GM23338 (cell line): ENCODE results near the gene DOCK4. TPM values are rescaled to one million over a fixed set of nuclear protein-coding genes. Genes with fewer than 3 reads are reported as not detected.
A peak's percentile ranks its signal among the peaks of the same experiment; 100 is the strongest.

Experiments used
- ATAC-seq: fragments of 200-7000 bp; cut with Tn5 transposase; 3 replicates; pipeline ENCODE4 v1.9.1; 2020
- DNase-seq: peaks from one replicate; pipeline ENCODE4 v3.0.0-alpha.2; 2015; ENCODE audit warnings: low spot score
- H2AFZ ChIP-seq: fragments of 200-600 bp; sonication (generic); 2 replicates; pipeline ENCODE4 v1.8.0; 2016; ENCODE audit warnings: antibody characterized with exemption, mild to moderate bottlenecking, moderate library complexity
- H3F3A ChIP-seq: fragments of 200-600 bp; sonication (generic); replicated peaks from 2 replicates; pipeline ENCODE4 v1.8.0; 2017; ENCODE audit warnings: antibody characterized with exemption, mixed run types, low read depth
- H3K27ac ChIP-seq: fragments of 200-600 bp; sonication (generic); 2 replicates; pipeline ENCODE4 v1.6.1; 2016; ENCODE audit warnings: low read depth
- H3K27me3 ChIP-seq: fragments of 200-600 bp; sonication (generic); 2 replicates; pipeline ENCODE4 v1.8.0; 2016; ENCODE audit warnings: mild to moderate bottlenecking, mixed run types, moderate library complexity; ENCODE audit not compliant: insufficient read depth
- H3K36me3 ChIP-seq: fragments of 200-600 bp; sonication (generic); 2 replicates; pipeline ENCODE4 v1.8.0; 2016; ENCODE audit warnings: mild to moderate bottlenecking; ENCODE audit not compliant: insufficient read depth
- H3K4me1 ChIP-seq: fragments of 200-600 bp; sonication (generic); 2 replicates; pipeline ENCODE4 v1.8.0; 2016; ENCODE audit warnings: mild to moderate bottlenecking, moderate library complexity; ENCODE audit not compliant: insufficient read depth
- H3K4me2 ChIP-seq: fragments of 200-600 bp; sonication (generic); 2 replicates; pipeline ENCODE4 v1.7.1; 2017; ENCODE audit warnings: mixed run types
- H3K4me3 ChIP-seq: fragments of 200-600 bp; sonication (generic); 2 replicates; pipeline ENCODE4 v1.6.1; 2016; ENCODE audit warnings: mixed run types
- H3K79me2 ChIP-seq: fragments of 200-600 bp; sonication (generic); replicated peaks from 2 replicates; pipeline ENCODE4 v1.8.0; 2017; ENCODE audit warnings: mild to moderate bottlenecking; ENCODE audit not compliant: insufficient read depth
- H3K9me2 ChIP-seq: fragments of 200-600 bp; sonication (generic); 2 replicates; pipeline ENCODE4 v1.8.0; 2017; ENCODE audit not compliant: insufficient read depth
- H4K20me1 ChIP-seq: fragments of 200-600 bp; sonication (generic); replicated peaks from 2 replicates; pipeline ENCODE4 v1.8.0; 2017; ENCODE audit warnings: mild to moderate bottlenecking; ENCODE audit not compliant: insufficient read depth
- H3K27ac Mint-ChIP-seq: 2 replicates; pipeline ENCODE4 v1.8.0; 2020; ENCODE audit warnings: inconsistent platforms, mild to moderate bottlenecking, moderate library complexity, mixed read lengths
- H3K27me3 Mint-ChIP-seq: 3 replicates; pipeline ENCODE4 v1.8.0; 2022; ENCODE audit warnings: low read depth, mild to moderate bottlenecking, moderate library complexity, mixed read lengths, inconsistent platforms; ENCODE audit not compliant: insufficient read depth, poor library complexity
- H3K36me3 Mint-ChIP-seq: 3 replicates; pipeline ENCODE4 v1.8.0; 2021; ENCODE audit warnings: low read depth, mild to moderate bottlenecking, inconsistent platforms, moderate library complexity, mixed read lengths
- H3K4me1 Mint-ChIP-seq: 3 replicates; pipeline ENCODE4 v1.8.0; 2020; ENCODE audit warnings: mild to moderate bottlenecking, inconsistent platforms, mixed read lengths
- H3K4me3 Mint-ChIP-seq: 3 replicates; pipeline ENCODE4 v1.8.0; 2021; ENCODE audit warnings: moderate library complexity, mild to moderate bottlenecking, inconsistent platforms, mixed read lengths
- H3K9me3 Mint-ChIP-seq: 3 replicates; pipeline ENCODE4 v1.8.0; 2020; ENCODE audit warnings: moderate library complexity, mild to moderate bottlenecking, inconsistent platforms, mixed read lengths
- CREB1 ChIP-seq: fragments of 250-450 bp; sonication (Bioruptor Pico); IDR thresholded peaks from 2 replicates; pipeline ENCODE4 v1.5.0; 2020; ENCODE audit warnings: low read depth, mild to moderate bottlenecking, moderate library complexity
- ETS1 ChIP-seq: IDR thresholded peaks from 2 replicates; pipeline ENCODE4 v1.6.1; 2016; ENCODE audit warnings: antibody characterized with exemption
- EZH2 ChIP-seq: fragments of 200-600 bp; sonication (generic); IDR thresholded peaks from one replicate; pipeline ENCODE4 v1.8.0; 2017; ENCODE audit warnings: antibody characterized with exemption, mild to moderate bottlenecking, low read depth; ENCODE audit not compliant: unreplicated experiment
- EZH2phosphoT487 ChIP-seq: fragments of 200-600 bp; sonication (generic); IDR thresholded peaks from one replicate; pipeline ENCODE4 v1.8.1; 2018; ENCODE audit warnings: antibody characterized with exemption; ENCODE audit not compliant: unreplicated experiment
- JUNB ChIP-seq: IDR thresholded peaks from one replicate; pipeline ENCODE4 v1.6.1; 2016; ENCODE audit warnings: antibody characterized with exemption; ENCODE audit not compliant: unreplicated experiment
- NANOG ChIP-seq: IDR thresholded peaks from 2 replicates; pipeline ENCODE4 v1.6.1; 2016; ENCODE audit warnings: antibody characterized with exemption, borderline replicate concordance
- REST ChIP-seq: IDR thresholded peaks from one replicate; pipeline ENCODE4 v1.6.1; 2018; ENCODE audit warnings: antibody characterized with exemption; ENCODE audit not compliant: unreplicated experiment
- STAT1 ChIP-seq: IDR thresholded peaks from one replicate; pipeline ENCODE4 v1.6.1; 2016; ENCODE audit warnings: antibody characterized with exemption; ENCODE audit not compliant: unreplicated experiment
- ZNF114 ChIP-seq: fragments of 250-450 bp; sonication (Bioruptor Pico); IDR thresholded peaks from 2 replicates; pipeline ENCODE4 v1.5.0; 2020; ENCODE audit warnings: mild to moderate bottlenecking, moderate library complexity
- ZNF331 ChIP-seq: fragments of 250-450 bp; sonication (Bioruptor Pico); IDR thresholded peaks from 2 replicates; pipeline ENCODE4 v1.5.0; 2020; ENCODE audit warnings: low read depth, mild to moderate bottlenecking, moderate library complexity
- ZNF462 ChIP-seq: fragments of 250-450 bp; sonication (Bioruptor Pico); IDR thresholded peaks from 2 replicates; pipeline ENCODE4 v1.5.0; 2020; ENCODE audit warnings: mild to moderate bottlenecking, moderate library complexity
- polyA plus RNA-seq: library from polyadenylated mRNA; unstranded; fragments of >200 nt; fragmentation: Nextera tagmentation; extraction: Ambion mirVana; gene quantifications from 2 replicates; pipeline ENCODE4 v1.2.1, GENCODE V29; 2016
- total RNA-seq: library from RNA; depleted of rRNA; stranded (reverse); fragments of >200 nt; shearing (Covaris generic); gene quantifications from 2 replicates; pipeline ENCODE4 v1.2.3, GENCODE V29; 2014

The DOCK4 gene
- total and polyA plus RNA-seq, 2 experiments from 2014 or later: 6.3 to 33.8 TPM

- H3K9me3 Mint-ChIP-seq: no peaks in the 10 kb centered on the region
- Histone ChIP-seq H3K4me3 (no peak overlapping the region), H3K27ac (0 out of 2 replicates have a peak overlapping the region, but pooled peaks have one; percentile 11), H3K9me2 (no peaks in the 10 kb centered on the region), H4K20me1 (0 out of 2 replicates have a peak, but pooled peaks cover 3% of the 10 kb centered on the region), H3K4me1 (peaks cover 8% of the 10 kb centered on the region; the same call in 1 of the 2 replicates), H3K27me3 (no peaks in the 10 kb centered on the region), H3K79me2 (peaks cover 89% of the 10 kb centered on the region), H3F3A (no peaks in the 10 kb centered on the region), H3K36me3 (no peaks in the 10 kb centered on the region), H2AFZ (no peak overlapping the region), H3K4me2 (no peak overlapping the region)
- TF ChIP-seq JUNB: no peak
- TF ChIP-seq STAT1: no peak
- TF ChIP-seq REST: no peak
- TF ChIP-seq ZNF331: no peak
- DNase-seq (no peak), ATAC-seq (peak; percentile 72)
- H3K36me3 Mint-ChIP-seq: peaks cover 2% of the 10 kb centered on the region; the same call in 1 of the 3 replicates
- H3K4me1 Mint-ChIP-seq: peaks cover 54% of the 10 kb centered on the region
- no peak overlapping the region for H3K4me3 Mint-ChIP-seq
- H3K27me3 Mint-ChIP-seq: peaks cover 2% of the 10 kb centered on the region
- no peak overlapping the region for H3K27ac Mint-ChIP-seq
These were observed 29.3 kb downstream of the DOCK4 start for GRCh38 chr7:112176693-112177415.

- Mint-ChIP-seq H3K27me3 (peaks cover 2% of the 10 kb centered on the region), H3K27ac (no peak overlapping the region), H3K36me3 (peaks cover 5% of the 10 kb centered on the region; the same call in 1 of the 3 replicates), H3K9me3 (no peaks in the 10 kb centered on the region), H3K4me1 (peaks cover 54% of the 10 kb centered on the region), H3K4me3 (no peak overlapping the region)
- no peaks in the 10 kb centered on the region for H3K27me3 ChIP-seq
- 0 out of 2 replicates have a peak, but pooled peaks cover 3% of the 10 kb centered on the region for H4K20me1 ChIP-seq
- DNase-seq (no peak), ATAC-seq (no peak)
- no peaks in the 10 kb centered on the region for H3K9me2 ChIP-seq
- no peak overlapping the region for H3K4me3 ChIP-seq
- no peak overlapping the region for H3K27ac ChIP-seq
- no peaks in the 10 kb centered on the region for H3F3A ChIP-seq
- no peak overlapping the region for H3K4me2 ChIP-seq
- peaks cover 89% of the 10 kb centered on the region for H3K79me2 ChIP-seq
- H3K4me1 ChIP-seq: peaks cover 8% of the 10 kb centered on the region; the same call in 1 of the 2 replicates
- H2AFZ ChIP-seq: no peak overlapping the region
- no peaks in the 10 kb centered on the region for H3K36me3 ChIP-seq
- TF ChIP-seq CREB1 (CRISPR knock-in tag) (no peak), ETS1 (no peak), ZNF331 (no peak), EZH2phosphoT487 (no peak), EZH2 (no peak), NANOG (no peak), ZNF114 (no peak), ZNF462 (CRISPR knock-in tag) (no peak)
These were observed 30.0 kb downstream of the DOCK4 start for GRCh38 chr7:112176241-112176640.
